HG02885 (cell line): Measurements from ENCODE around the gene PPFIBP2.
"Not testable (repeated sequence)": the region's sequence is repeated elsewhere in the genome, so short reads cannot be mapped to it uniquely, and the experiment has no call there.

Experiments
- ATAC-seq: cut with Tn5 transposase; IDR thresholded peaks from one replicate; pipeline ENCODE4 v1.9.1; 2021; ENCODE audit warnings: mild to moderate bottlenecking; ENCODE audit not compliant: unreplicated experiment, poor library complexity

The PPFIBP2 gene

GRCh38 chr11:7654195-7654705, 140.5 kb downstream of the PPFIBP2 start:
- ATAC-seq, result no peak

GRCh38 chr11:7655253-7656217, 141.7 kb downstream of the PPFIBP2 start:
- ATAC-seq, result no peak

DNA sequence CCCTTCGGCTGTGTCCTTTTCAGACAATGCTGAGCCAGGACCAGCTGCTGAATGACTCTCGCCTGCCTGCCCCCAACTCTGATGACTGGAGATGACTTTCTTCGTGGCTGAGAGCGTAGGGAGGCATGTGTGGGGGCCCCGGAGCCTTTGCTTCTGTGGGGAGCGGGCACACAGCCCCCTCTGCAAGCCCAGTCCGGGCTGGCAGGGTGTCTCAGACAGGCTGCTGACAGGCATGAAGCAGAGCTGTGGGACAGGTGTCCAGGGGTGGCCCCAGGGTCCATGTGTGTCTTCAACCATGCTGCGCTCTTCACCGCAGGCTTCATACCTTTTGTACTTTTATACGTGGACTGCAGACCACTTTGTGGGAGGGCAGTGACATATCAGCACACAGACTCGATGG, 142.9 kb downstream of the PPFIBP2 start:
- ATAC-seq, result no peak

DNA sequence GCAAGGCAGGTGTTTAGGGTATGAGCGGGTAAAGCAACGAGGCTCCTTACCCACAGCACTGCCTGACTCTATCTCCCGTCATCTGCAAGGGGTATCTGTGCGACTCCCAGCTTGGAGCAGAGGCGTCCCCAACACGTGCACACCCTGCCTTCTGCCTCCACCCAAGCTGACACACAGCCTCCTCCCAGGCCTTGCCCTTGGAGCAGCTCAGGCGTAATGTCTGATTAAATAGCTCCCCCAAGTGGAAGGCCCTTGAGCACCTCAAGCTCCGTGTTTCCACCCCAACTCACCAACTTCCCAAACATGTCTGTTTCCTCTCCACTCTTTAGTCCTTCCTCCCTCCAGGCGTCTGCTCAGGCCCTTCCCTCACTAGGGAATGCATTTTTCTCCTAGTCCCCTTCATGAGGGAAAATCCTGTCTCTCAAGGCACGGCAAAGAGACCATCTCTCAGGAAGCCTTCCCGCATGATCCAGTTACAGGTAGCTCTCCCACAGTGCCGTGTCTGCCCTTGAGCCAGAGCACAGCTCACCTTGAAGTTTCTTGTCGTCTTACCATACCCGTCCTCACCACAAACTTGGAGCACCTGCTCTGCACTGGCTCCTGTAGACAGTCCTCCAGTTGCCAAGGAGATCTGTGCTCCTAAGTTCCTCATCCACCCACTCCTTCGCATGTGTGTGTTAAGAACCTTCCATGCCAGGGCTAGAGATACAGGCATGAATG, 143.7 kb downstream of the PPFIBP2 start:
- no peak for ATAC-seq

DNA sequence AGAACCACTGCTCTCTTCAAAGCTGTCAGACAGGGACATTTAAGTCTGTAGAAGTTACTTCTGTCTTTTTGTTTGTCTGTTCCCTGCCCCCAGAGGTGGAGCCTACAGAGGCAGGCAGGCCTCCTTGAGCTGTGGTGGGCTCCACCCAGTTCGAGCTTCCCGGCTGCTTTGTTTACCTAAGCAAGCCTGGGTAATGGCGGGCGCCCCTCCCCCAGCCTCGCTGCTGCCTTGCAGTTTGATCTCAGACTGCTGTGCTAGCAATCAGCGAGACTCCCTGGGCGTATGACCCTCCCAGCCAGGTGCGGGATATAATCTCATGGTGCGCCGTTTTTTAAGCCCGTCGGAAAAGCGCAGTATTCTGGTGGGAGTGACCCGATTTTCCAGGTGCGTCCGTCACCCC, 149.7 kb downstream of the PPFIBP2 start:
- ATAC-seq, result not testable (repeated sequence)

GRCh38 chr11:7664867-7665266, 151.1 kb downstream of the PPFIBP2 start:
- ATAC-seq, result no peak

- ATAC-seq, result peak; percentile 99
Observed at GRCh38 chr11:7665473-7666291, 151.9 kb downstream of the PPFIBP2 start.

GRCh38 chr11:7666292-7666866, 152.6 kb downstream of the PPFIBP2 start:
- no peak for ATAC-seq

DNA sequence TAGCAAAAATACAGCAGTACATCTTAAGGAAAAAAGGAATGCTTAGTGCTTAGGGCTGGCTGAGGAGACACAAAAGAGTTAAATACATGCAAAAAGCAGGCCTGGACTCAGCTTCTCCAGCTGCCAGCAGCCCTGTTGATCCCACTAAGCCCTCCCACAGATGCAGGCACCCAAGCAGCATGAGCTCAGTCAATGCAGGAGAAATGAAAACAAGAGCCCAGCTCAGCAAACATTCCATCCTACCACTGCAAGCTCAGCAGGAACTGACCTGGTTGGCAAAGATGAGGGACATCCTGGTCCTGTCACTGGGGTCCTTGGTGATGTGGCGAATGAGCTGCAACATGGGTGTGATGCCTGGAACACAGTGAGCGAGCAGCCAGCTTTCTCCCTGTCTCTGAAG, 153.7 kb downstream of the PPFIBP2 start:
- no peak for ATAC-seq

DNA sequence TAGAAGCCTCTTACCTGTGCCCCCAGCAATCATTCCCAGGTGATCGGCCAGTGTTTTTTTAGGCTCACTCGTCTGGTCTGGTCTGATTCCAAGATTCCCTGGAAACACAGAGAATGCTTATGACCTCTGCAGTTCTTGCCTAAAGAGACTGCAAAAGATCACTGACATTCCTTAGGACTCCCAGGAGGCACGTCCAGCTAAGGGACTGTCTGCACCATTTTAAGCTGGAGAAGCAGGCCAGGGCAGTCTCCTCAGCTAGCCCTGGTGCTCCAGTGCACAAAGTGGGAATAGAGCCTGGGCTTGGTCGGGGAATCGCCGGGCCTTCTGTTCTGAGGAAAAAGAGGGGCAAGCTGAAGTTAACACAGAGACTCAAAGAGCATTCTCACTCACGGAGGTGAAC, 154.7 kb downstream of the PPFIBP2 start:
- no peak for ATAC-seq

- ATAC-seq, result no peak
Observed at GRCh38 chr11:7668911-7669310, 155.1 kb downstream of the PPFIBP2 start.

DNA sequence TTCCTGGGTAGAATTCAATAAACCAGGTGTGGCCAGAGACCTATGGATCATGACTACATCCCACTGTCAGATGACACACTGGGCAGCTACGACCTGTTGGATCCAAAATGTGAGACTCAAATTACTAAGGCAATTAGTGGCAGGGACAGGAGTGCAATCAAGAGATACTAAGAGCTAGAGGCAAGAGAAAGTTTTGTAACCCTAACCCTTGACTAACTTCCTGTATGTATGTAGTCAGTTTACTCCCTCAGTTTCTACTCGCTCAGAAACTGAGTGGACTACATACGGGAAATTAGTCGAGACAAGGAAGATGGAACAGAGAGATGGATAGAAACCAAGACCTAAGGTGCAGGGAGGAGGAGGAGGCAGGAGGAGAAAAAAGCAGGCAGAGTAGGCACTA, 156.8 kb downstream of the PPFIBP2 start:
- no peak for ATAC-seq

GRCh38 chr11:7671347-7672215, 157.8 kb downstream of the PPFIBP2 start:
- ATAC-seq, result peak; percentile 48

DNA sequence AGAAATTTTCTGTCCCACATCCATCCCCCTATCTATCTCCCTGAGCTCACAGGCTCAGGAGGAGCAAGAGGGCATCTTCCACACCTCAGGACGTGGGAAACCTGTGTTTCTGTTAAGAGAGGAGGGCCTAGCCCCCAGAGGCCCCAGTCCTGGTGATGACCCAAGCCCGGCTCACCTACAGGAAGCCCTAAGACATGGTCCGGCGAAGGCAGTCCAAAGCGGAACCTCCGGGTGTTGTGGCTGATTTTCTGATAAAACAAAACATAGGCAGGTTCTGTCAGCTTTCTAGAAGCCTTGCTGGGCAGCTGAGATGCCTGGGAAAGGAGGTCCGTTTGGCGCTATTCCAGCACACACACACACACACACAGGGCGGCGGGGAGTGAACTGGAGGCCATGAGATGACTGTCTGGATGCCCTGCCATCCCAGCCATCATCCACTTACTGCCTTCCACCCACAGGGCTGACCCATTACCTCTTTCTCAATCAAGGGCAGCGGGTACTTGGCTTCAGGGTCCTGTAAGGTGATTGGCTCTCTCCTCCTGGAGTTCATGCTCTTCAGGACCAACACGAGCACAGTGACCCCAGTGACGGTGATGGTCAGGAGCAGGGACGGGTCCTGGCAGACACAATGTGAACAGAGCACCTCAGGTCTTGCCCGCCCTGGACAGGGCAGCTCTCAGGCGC, 158.6 kb downstream of the PPFIBP2 start:
- ATAC-seq, result peak; percentile 10

DNA sequence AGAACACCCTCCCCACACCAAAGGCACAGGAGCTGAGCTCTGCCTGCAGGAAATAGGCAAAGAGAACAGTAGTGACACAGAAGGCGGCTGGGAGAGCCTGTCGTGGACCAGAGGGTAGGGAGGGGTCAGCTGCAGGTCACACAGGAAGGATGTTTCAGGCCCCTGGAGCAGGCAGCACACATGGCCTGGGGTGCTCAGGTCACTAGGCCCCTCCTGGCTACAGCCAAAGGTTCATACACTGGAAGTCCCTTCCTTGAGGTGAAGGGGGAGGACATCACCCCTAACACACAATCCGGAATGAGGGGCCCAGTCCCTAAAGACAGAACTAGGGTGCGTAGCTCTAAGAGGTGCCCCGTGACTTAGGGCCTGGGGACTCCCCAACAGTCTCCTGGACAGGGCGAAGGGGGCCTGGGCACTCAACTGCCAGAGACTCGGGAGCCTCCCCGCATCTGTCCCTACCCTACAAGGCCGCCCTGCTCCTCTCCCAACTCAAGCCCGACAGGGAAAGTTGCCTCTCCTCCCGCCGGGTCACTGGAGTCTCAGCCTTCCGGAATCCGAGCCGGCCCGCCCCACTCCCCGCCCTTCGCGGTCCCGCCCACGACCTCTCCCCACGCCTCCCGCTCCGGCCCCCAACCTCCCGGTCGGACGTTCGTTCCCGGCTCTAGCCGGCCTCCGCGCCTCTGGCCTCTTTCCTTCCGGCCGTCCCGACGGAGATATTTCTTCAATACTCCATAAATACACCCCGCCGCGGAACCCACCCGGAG, 159.3 kb downstream of the PPFIBP2 start, which contains the start of gene CYB5R2:
Gene CYB5R2 (minus strand): TSS at position 541 of the 764 bp plus-strand sequence. CDS start 675 bp downstream, outside the sequence.
- peak; percentile 52 for ATAC-seq

DNA sequence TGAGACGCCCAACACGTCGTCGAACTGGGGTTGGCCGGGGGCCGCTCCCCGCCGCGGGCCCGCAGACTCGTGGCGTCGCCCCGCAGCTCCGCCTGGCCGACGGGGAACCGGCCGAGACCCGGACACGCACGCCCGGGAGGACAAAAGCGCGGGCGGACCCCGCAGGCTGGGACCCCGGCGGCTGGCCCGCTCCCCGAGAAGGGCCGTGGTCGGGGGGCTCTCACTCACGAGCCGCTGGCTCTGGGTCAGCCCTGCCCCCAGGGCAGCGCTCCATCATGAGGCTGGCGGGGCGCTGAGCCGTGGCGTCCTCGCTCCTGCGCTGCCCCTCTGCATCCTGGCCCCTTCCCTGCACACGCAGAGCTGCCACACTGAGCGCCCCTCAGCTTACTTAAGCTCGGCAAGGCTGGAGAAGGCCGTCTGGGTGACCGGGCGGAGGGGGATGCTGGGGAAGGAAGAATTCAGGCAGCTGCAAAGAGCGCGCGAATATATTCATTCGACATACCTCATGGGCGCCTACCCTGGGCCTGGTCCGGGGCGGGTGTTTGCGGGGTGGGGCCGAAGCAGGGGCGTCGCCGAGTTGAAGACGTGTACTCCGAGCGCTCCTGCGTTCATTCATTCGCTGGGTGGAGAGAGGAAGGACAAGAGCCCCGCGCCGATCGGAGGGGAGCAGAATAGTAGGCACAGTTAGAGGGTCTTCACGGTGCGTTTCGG, 160.1 kb downstream of the PPFIBP2 start:
- ATAC-seq, result peak; percentile 50

DNA sequence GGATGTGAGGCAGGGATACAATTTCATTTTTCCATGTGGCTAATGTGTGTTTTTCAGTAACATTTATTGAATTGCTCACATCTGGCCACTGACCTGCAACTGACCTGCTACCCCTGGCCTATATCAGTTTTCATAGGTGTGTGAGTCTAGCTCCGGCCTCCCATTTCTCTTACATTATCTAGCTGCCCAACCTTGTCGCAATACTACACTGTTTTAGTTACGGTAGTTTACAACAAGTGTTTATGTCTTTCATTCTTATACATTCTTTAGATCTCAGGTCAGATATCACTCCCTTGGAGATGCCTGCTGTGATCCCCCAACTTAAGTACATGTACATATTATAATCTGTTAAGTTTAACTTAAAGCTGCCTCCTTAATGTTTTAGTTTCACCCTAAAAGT, 161.8 kb downstream of the PPFIBP2 start:
- ATAC-seq, result no peak
